HK-2 (cell line): ENCODE results near the gene CRADD.
"Not testable (repeated sequence)": the region's sequence is repeated elsewhere in the genome, so short reads cannot be mapped to it uniquely, and the experiment has no call there.

ENCODE experiments used
- DNase-seq: peaks from one replicate; pipeline ENCODE4 v3.0.0-alpha.2; 2018; ENCODE audit not compliant: unreplicated experiment

The CRADD gene

DNA sequence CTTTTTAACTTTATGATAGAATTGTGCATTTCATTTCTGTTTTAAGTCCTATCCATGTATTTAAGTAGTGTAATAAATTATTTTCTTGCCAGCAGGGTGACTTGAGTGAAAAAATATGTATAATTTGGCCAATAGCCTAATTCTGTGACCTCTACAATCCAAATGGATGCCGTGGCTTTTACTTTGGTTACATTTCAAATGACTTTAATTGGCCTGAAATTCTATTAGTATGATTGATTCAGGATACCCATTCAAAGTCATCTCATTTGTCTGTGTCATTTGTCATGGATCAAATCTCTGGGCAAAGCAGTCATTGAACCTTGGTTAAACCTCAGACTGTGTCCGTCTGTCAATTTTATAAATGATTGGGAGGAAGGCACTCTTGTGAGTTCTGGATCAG lies 29.6 kb downstream of the CRADD start:
- DNase-seq, result no peak

DNA sequence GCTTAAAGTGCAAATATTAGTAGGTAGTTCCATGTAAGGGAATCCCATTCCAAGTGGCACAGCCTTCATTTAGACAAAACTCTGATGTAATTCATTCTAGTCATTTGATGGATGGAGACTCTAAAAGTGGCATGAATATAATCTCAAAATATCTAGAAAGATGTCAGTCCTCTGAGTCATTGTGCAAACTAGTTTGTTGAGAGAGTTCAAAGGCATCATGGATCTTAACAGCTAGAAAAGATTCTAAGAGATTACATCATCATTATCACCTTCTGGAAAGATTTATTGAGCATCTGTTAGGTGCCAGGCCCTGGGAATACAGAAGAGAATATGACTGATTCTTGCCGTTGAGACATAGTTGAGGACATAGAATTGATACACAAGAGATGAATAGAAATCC lies 30.7 kb downstream of the CRADD start:
- DNase-seq, result no peak

DNA sequence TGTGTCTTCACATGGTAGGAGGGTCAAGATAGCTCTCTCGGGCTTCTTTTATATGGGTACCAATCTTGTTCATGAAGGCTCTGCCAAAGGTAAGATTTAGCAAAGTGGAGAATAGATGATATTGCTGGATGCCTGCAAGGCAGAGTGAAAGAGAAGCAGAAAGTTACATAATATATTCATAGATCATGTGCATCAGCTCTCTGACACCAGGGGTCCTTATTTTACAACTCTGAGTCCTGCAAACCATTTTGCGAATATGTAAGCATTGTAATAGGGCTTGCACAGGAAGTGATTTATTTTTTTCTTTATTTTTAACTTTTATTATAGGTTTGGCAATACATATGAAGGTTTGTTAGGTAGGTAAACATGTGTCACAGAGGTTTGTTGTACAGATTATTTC lies 31.8 kb downstream of the CRADD start:
- DNase-seq, result no peak

DNA sequence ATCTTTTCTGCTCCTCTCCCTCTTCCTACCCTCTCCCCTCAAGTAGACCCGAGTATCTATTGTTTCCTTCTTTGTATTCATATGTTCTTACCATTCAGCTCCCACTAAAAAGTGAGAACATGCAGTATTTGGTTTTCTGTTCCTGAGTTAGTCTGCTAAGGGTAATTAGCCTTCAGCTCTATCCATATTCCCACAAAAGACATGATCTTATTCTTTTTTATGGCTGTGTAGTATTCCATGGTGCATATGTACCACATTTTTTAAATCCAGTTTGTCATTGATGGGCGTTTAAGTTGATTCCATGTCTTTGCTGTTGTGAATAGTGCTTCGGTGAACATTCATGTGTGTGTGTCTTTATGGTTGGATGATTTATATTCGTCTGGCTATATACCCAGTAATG lies 32.2 kb downstream of the CRADD start:
- DNase-seq, result no peak

DNA sequence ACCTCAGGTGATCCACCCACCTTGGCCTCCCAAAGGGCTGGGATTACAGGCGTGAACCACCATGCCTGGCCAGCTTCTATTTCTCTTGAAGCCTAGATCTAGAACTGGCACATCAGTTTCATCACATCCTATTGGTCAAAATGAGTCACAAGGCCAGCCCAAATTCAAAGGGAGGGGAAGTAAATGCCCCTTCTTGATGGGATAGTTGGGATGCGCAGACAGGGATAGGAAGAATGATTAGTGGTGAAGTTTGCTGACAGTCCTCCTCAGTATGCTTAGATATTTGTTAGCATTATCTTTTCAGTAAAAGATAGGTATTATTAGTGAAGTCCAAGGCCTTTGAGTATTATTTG lies 33.4 kb downstream of the CRADD start:
- no peak for DNase-seq

DNA sequence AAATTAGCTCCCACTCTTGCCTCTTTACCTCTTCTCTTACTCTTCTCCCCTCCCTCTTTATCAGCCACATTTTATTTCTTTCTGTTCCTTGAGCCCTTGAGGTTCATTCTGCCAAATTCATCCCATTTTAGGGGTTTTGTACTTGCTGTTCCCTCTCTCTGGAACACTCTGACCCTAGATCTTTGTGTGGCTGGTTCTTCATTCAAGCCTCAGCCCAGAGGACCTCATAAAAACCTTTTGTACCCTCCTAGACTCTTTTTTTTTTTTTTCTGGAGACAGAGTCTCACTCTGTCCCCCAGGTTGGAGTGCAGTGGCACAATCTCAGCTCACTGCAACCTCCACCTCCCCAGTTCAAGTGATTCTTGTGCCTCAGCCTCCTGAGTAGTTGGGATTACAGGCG lies 34.3 kb downstream of the CRADD start:
- DNase-seq, result not testable (repeated sequence)

DNA sequence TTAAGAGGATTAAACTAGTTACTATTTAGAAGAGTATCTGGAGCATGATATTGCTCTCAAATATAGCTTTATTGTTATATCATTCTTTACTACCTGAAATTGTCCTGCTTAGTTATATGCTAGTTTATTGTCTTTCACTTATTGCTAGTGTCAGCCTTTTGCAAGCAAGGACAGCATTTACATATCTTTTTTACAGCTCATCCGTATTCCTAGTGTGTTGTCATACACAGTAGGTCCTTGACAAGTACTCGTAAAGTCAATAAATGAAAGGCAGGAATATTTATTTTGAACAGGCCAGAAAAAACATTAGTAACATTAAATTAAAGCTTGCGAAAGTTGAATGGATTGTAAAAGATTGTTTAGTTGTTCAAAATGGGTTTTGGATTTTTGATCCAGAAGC lies 35.0 kb downstream of the CRADD start:
- no peak for DNase-seq

DNA sequence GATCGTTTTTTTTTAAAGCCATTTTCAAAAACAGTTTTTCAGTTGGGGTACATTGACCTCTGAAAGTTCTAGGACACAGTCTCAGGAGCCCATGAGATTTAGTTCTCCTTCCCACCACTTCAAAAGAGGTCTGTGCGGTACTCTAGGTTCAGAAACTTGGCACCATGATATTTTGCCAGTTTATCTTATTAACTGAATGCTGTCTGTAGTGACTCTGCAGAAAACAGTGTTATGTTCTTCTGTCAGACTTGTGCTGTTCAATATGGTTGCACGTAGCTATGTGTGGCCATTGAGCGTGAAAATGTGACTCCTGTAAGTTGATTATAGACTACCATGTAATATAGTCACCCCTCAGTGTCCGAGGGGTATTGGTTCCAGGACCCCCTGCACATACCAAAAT lies 35.9 kb downstream of the CRADD start:
- DNase-seq, result no peak

DNA sequence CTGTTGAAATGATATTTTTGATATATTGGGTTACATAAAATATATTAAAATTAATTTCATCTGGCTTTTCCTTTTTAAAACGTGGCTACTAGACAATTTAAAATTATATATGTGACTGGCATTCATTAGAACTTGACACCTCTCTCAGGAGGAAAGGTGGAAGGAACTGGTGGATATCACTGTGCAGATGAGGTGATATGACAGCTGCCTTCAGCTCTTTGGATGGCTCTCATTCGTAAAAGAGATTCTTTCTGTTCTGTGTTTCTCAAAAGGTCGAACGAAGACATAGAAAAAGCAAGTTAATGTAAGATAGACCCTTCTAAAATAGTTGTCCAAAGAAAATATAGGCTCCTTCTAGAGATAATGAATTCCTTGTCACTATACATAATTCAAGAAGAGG lies 36.6 kb downstream of the CRADD start:
- DNase-seq, result no peak

DNA sequence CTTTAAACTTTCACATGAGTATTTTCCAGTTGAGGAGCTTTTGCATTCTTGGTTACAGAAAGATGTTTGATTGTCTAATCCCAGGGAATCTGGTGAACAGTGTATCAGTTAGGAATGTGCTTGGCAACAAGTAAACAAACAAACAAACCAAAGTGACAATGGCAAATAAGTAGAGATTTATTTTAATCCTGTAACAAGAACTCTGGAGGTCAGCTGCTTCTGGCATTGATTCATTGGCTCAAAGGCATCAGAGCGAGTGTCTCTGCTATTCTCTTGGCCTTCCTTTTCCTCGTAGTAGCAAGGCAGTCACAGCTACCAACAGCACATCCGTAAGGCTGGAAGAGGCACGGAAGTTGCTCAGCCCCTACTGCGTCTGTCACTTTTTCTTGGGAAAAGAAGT lies 37.2 kb downstream of the CRADD start:
- DNase-seq, result no peak

DNA sequence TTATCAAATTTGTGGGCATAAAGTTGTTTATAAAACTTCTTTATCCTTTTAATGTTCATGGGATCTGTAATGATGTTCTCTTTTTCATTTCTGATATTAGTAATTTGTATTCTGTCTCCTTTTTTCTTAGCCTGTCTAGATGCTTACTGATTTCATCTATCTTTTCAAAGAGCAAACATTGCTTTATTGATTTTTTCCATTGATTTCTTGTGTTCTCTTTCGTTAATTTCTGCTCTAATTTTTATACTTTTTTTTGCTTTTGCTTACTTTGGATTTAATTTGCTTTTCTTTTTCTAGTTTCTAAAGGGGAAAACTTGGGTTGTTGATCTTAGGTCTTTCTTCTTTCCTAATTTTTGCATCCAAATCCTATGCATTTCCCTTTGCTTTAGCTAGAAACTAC lies 42.5 kb downstream of the CRADD start:
- DNase-seq, result no peak

DNA sequence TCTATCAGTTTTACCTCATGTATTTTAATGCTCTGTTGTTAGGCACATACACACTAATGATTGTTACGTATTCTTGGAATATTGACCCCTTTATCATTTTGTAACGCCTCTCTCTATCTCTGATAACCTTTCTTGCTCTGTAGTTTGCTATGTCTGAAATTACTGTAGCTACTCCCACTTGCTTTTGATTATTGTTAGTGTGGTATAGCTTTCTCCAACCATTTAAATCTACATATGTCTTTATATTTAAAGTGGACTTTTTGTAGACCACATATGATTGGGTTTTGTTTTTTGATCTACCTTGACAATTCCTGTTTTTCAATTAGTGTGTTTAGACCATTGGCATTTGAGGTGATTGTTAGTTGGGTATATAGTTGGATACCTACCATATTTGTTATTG lies 43.4 kb downstream of the CRADD start:
- DNase-seq, result no peak

DNA sequence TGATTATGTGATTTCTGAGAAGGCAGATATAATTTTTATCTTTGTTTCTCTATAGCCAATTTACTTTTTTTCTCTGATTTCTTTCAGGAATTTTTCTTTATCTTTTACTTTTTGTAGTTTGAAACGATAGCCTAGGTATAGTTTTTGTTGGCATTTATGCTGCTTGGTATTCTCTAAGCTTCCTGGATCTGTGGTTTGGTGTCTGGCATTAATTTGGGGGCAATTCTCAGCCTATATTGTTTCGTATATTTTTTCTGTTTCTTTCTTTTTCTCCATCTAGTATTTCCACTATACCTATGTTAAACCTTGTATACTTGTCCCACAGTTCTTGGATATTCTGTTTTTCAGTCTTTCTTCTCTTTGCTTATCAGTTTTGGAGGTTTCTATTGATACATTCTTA lies 45.0 kb downstream of the CRADD start:
- no peak for DNase-seq

DNA sequence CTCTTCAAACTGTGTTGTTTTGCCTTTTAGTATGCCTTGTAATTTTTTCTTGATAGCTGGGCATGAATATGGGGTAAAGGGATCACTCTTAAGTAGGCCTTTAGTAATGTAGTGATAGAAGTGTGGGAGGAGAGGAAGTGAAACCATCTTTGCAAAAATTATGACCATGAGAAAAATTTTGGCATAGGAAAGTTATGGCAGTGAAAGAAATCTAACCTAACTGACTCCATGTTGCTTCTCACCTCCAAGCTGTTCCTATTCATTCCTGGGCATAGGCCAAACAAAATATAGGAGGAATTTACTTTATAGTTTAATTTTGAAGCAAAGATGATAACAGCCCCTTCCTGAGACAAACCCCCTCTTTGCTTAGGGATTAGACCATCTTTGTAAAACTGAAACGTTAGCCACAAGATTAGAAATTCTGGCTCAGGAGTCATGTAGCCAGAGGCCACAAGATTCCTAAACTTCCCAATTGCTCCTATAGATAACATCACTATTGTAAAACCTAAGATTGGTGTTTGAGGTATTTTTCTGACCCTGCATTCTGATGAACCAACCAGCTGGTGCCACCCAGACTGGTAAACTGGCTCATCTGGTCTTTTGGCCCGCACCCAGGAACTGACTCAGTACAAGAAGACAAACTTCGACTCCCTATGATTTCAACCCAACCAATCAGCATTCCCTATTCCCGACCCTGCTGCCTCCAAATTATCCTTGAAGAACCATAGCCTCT lies 45.8 kb downstream of the CRADD start:
- DNase-seq, result no peak

DNA sequence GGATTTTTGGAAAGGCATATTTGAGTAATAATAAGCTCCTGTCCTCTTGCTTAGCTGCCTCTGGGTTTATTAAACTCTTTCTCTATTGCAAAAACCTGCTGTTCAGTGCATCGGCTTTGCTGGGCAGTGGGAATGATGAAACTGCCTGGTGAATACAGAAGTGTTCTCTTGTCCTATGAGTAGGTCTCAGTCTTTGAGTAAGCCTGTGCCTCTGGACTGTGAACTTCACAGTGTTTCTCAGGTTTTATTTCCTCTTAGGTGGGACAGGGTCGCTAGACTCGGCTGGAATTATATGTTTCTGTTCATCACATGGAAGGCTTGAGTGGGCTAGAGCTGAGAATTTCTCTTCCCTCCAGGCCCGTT lies 46.4 kb downstream of the CRADD start:
- DNase-seq, result no peak

DNA sequence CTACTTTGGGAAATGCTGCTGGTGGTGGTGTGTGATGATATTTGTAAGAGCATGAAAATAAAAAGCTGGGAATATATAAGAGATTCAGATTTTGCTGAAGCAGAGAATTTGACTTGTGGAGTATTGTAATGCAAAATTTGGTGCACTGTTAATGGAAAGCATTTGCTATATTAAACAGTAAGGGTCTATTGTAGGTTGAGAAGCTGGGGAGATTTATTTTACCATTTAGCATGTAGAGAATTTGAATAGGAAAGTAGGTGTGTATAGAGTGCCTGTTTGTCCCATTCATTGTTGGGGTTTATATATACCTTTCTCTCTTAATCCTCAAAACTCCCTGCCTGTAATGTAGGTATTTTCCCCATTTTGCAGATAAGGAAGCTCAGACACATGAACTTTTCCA lies 48.4 kb downstream of the CRADD start:
- DNase-seq, result no peak

DNA sequence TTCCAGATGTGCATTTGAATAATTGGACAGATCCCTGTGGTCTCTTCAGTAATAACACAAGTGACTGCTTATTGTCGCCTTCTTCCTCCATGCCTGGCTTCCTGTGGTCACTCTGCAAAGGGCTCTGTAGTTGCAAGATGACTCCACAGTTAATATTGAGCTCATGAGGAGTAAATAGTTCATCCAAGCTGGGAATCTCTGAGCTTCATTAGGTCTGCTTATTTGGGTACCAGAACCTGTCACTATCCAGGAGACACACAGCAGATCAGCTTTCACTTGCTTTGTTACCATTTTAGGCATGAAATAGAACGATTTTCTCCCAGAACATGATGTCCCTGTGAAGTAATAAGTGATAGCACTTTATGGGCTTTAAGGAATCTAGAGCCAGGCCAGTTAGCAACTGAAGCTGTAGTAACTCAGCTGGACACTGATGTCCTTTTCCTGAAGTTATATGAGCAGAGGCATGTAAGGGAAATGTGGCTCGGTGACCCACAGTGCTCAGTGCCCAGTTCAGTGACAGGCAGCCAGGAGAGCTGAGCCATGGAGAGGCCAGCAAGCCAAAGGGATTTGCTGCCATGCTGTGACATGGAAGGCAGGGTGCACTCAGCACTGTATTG lies 50.1 kb downstream of the CRADD start:
- no peak for DNase-seq

DNA sequence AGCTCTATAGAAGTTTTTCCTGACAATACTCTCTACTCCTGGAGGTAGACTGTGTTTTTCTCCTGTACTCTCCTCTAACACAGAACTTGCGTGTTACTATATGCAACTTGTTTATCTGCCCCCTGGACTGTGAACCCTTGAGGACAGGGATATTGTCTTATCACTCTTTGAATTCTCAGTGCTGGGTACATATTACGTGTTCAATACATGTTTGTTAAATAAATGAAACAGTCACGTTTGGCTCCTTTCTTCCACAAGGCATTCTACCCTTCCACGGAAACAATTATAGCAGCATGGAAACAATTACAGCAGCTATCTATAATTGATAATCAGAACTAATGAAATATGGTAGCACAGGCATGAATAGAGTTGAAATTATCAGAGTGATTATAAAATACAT lies 50.7 kb downstream of the CRADD start:
- DNase-seq, result no peak

DNA sequence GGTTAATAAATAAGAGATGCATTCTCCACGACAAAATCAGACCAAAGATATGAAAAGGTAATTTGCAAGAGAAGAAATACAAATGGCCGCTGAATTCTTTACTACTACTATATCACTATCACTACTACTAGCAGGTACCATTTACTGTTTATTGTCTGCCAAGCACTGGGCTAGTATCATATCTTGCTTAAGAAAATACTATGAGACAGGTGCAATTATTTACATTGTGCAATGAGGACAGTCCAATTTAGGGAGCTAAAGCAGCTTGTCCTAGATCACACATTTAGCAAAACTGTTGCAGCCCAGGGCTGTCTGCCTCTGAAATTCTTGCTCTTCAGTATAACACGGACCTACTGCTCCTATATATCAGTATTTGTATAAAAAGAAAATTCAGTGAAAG lies 52.8 kb downstream of the CRADD start:
- DNase-seq, result no peak

DNA sequence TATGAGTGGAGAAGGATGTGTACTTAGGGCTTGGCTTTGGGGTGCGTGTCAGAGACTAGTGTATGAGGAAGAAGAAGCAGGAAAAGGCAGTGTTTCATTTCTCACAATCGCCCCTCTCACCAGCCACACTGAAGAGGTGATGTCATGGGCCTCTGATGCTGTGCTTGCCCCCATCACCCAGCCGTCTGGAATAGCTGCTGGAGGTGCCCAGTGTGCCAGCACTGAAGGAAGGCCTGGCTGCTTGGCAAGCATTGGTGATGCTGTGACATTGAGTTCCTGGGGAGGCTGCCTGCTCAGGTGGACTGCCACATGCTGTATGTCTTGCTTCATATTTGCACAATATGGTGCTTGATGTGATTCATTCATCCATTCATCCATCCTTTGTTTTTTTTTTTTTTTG lies 56.2 kb downstream of the CRADD start:
- DNase-seq, result no peak

DNA sequence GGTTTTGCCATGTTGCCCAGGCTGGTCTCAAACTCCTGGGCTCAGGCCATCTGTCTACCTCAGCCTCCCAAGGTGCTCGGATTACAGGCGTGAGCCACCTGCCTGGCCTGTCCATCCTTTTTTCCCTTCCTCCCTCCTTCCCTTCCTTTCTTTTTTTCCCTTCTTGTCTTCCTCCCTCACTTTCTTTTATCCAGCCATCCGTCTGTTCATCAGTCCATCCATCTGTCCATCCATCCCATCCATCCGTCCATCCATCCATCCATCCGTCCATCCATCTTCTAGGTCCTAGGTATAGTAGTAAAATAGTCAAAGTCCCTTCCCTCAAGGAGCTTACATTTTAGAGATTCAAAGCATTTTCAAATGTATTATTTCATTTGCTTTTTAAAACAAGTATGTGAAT lies 56.8 kb downstream of the CRADD start:
- no peak for DNase-seq

DNA sequence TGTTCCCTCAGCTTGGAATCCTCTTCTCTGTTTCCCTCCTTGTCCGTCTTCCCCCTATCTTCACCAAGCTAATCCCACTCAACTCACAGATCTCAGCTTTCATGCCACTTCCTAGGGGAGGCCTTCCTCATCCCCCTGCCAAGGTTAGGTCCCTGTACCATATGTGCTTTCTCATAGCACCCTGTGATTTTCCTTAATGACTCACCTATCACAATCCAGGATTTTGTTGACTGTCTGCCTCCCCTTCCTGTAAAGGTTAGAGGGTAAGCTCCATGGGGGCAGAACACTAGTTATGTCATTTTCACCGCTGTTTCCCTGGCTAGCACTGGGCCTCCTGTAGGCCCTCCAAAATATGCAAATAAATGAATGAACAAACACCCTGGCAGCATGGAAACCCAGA lies 57.6 kb downstream of the CRADD start:
- no peak for DNase-seq

DNA sequence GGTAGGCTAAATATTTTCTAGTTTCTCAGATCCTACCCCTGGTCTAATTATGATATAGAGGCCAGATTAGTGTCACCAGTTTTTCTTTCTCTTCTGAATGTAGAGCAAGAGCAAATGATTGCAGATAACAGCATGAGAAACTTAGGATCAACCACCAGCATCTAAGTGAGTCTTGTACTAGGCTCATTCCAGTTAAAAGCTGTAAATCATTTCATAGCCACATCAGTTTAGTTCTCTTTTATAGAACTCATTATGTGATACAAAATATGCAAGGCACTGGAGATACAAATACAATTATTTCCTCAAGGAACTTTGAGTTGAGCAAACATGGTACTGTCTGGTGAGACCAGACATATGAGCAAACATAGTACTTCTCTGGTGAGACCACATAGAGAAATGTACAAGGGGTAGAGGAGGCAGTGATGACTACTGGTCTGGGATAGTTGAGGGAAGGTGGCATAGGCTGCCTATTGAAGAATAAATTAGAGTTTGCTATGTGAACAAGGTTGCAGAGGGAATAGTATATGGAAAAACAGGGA lies 59.5 kb downstream of the CRADD start:
- no peak for DNase-seq
